ENCODE data around the gene PTPRT.

PTPRT gene

DNA sequence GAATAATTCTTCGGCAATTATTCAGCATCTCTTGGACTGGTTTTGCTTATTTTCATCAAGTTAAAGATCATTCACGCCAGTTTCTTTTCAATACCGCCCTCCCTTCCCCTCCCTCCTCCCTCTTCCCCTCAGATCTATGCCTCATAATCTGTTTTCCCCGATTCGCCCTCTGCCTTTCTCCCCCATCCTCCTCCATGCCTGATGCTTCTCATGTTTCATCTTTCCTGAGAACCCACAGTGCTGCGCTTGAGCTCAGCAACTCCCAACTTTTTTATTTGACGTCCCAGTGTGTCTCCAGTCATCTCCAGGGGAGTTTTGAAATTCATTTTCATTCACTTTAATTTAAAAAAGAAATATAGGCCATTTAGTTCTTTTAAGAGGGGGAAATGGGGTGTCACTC is 142.7 kb downstream of the PTPRT start:
- no peak overlapping the region for H3K4me3 ChIP-seq (ENCODE audit: insufficient read depth, low read length, poor library complexity, severe bottlenecking)
- H3K27ac ChIP-seq (ENCODE audit: low read depth, low read length): no peak overlapping the region
- TF ChIP-seq EZH2phosphoT487 (conservative IDR thresholded peaks at IDR 0.05; ENCODE audit: low read length): no peak
- TF ChIP-seq, protein P1, sequence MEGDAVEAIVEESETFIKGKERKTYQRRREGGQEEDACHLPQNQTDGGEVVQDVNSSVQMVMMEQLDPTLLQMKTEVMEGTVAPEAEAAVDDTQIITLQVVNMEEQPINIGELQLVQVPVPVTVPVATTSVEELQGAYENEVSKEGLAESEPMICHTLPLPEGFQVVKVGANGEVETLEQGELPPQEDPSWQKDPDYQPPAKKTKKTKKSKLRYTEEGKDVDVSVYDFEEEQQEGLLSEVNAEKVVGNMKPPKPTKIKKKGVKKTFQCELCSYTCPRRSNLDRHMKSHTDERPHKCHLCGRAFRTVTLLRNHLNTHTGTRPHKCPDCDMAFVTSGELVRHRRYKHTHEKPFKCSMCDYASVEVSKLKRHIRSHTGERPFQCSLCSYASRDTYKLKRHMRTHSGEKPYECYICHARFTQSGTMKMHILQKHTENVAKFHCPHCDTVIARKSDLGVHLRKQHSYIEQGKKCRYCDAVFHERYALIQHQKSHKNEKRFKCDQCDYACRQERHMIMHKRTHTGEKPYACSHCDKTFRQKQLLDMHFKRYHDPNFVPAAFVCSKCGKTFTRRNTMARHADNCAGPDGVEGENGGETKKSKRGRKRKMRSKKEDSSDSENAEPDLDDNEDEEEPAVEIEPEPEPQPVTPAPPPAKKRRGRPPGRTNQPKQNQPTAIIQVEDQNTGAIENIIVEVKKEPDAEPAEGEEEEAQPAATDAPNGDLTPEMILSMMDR (IDR thresholded peaks at IDR 0.05; ENCODE audit: insufficient read depth, low read length, poor library complexity, severe bottlenecking): no peak
- no peaks in the 10 kb centered on the region for H3K79me2 ChIP-seq (ENCODE audit: insufficient read depth, low read length)
- no peaks in the 10 kb centered on the region for H3F3A ChIP-seq (ENCODE audit: insufficient read depth)
- no peaks in the 10 kb centered on the region for H4K20me1 ChIP-seq (ENCODE audit: low read depth, low read length)
- H2AFZ ChIP-seq (ENCODE audit: low read depth, low read length, severe bottlenecking): no peak overlapping the region
- no peak overlapping the region for H3K4me2 ChIP-seq (ENCODE audit: low read depth, low read length, poor library complexity, severe bottlenecking)
- H3K9me2 ChIP-seq (replicated peaks; ENCODE audit: insufficient read depth, low read length): no peaks in the 10 kb centered on the region
- no peak overlapping the region for H3K9ac ChIP-seq (ENCODE audit: low read length)
- H3K27me3 ChIP-seq (ENCODE audit: low read length): no peaks in the 10 kb centered on the region
- no peaks in the 10 kb centered on the region for H3K9me3 ChIP-seq (ENCODE audit: insufficient read depth, low read length)
- H3K36me3 ChIP-seq (ENCODE audit: low read length): no peaks in the 10 kb centered on the region

GRCh38 chr20:43043887-43044286 is 145.8 kb downstream of the PTPRT start:
- H3K9me2 ChIP-seq (replicated peaks; ENCODE audit: insufficient read depth, low read length): no peaks in the 10 kb centered on the region
- H3K9ac ChIP-seq (ENCODE audit: low read length): no peak overlapping the region
- H4K20me1 ChIP-seq (ENCODE audit: low read depth, low read length): no peaks in the 10 kb centered on the region
- no peak overlapping the region for H2AFZ ChIP-seq (ENCODE audit: low read depth, low read length, severe bottlenecking)
- no peak overlapping the region for H3K4me3 ChIP-seq (ENCODE audit: insufficient read depth, low read length, poor library complexity, severe bottlenecking)
- H3K9me3 ChIP-seq (ENCODE audit: insufficient read depth, low read length): no peaks in the 10 kb centered on the region
- H3K27me3 ChIP-seq (ENCODE audit: low read length): no peaks in the 10 kb centered on the region
- H3K27ac ChIP-seq (ENCODE audit: low read depth, low read length): no peak overlapping the region
- H3F3A ChIP-seq (ENCODE audit: insufficient read depth): no peaks in the 10 kb centered on the region
- no peaks in the 10 kb centered on the region for H3K36me3 ChIP-seq (ENCODE audit: low read length)
- no peak overlapping the region for H3K4me2 ChIP-seq (ENCODE audit: low read depth, low read length, poor library complexity, severe bottlenecking)
- TF ChIP-seq, protein P1 (IDR thresholded peaks at IDR 0.05; ENCODE audit: insufficient read depth, low read length, poor library complexity, severe bottlenecking): no peak
- no peak for TF ChIP-seq EZH2phosphoT487 (conservative IDR thresholded peaks at IDR 0.05; ENCODE audit: low read length)
- no peaks in the 10 kb centered on the region for H3K79me2 ChIP-seq (ENCODE audit: insufficient read depth, low read length)

GRCh38 chr20:43040427-43040826 is 149.3 kb downstream of the PTPRT start:
- Histone ChIP-seq H3K9me3 (ENCODE audit: insufficient read depth, low read length) (no peaks in the 10 kb centered on the region), H3K9ac (ENCODE audit: low read length) (no peak overlapping the region), H3K4me2 (ENCODE audit: low read depth, low read length, poor library complexity, severe bottlenecking) (no peak overlapping the region), H3K4me3 (ENCODE audit: insufficient read depth, low read length, poor library complexity, severe bottlenecking) (no peak overlapping the region), H3K27me3 (ENCODE audit: low read length) (no peaks in the 10 kb centered on the region), H3K9me2 (replicated peaks; ENCODE audit: insufficient read depth, low read length) (no peaks in the 10 kb centered on the region), H3F3A (ENCODE audit: insufficient read depth) (no peaks in the 10 kb centered on the region), H3K79me2 (ENCODE audit: insufficient read depth, low read length) (no peaks in the 10 kb centered on the region), H3K27ac (ENCODE audit: low read depth, low read length) (no peak overlapping the region), H2AFZ (ENCODE audit: low read depth, low read length, severe bottlenecking) (no peak overlapping the region), H4K20me1 (ENCODE audit: low read depth, low read length) (no peaks in the 10 kb centered on the region), H3K36me3 (ENCODE audit: low read length) (no peaks in the 10 kb centered on the region)
- TF ChIP-seq, protein P1 (IDR thresholded peaks at IDR 0.05; ENCODE audit: insufficient read depth, low read length, poor library complexity, severe bottlenecking): no peak
- TF ChIP-seq EZH2phosphoT487 (conservative IDR thresholded peaks at IDR 0.05; ENCODE audit: low read length): no peak

Data from SU-DHL-6 (cell line).